WI38 (cell line): ENCODE measurements around the gene AGMO.
"Not testable (repeated sequence)": the region's sequence is repeated elsewhere in the genome, so short reads cannot be mapped to it uniquely, and the experiment has no call there.

ENCODE experiments used
- H3K4me3 ChIP-seq: 2 replicates; pipeline ENCODE4 v1.5.1; 2011; ENCODE audit warnings: low read depth, mild to moderate bottlenecking, control low read depth, low read length
- TF ChIP-seq, protein P1 (sequence below): IDR thresholded peaks from 2 replicates; pipeline ENCODE4 v1.5.1; 2012; ENCODE audit warnings: low read depth, mild to moderate bottlenecking, control low read depth, low read length

AGMO gene

DNA sequence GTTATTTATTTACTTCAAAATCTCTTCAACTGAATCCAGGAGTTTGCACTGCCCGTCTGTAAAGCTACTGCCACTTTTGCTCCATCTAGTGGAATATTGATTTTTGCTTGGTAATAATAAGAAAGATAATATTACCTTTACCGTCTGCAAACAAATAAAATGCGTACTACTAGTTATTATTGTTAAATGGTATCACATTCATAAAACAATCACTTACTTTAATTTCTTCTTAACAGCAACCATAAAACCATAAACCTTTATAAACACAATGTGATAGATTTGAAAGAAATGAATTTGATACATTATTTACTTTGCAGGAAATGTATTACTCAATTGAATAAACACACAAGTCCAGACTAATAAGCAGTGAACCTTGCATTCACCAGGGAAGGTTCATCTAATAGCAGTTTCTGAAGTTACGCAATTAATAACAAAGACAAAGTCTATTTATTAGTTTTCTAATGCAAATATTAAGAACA lies 6.4 kb downstream of the AGMO start:
- TF ChIP-seq, protein P1, sequence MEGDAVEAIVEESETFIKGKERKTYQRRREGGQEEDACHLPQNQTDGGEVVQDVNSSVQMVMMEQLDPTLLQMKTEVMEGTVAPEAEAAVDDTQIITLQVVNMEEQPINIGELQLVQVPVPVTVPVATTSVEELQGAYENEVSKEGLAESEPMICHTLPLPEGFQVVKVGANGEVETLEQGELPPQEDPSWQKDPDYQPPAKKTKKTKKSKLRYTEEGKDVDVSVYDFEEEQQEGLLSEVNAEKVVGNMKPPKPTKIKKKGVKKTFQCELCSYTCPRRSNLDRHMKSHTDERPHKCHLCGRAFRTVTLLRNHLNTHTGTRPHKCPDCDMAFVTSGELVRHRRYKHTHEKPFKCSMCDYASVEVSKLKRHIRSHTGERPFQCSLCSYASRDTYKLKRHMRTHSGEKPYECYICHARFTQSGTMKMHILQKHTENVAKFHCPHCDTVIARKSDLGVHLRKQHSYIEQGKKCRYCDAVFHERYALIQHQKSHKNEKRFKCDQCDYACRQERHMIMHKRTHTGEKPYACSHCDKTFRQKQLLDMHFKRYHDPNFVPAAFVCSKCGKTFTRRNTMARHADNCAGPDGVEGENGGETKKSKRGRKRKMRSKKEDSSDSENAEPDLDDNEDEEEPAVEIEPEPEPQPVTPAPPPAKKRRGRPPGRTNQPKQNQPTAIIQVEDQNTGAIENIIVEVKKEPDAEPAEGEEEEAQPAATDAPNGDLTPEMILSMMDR, result no peak
- H3K4me3 ChIP-seq, result no peak overlapping the region

DNA sequence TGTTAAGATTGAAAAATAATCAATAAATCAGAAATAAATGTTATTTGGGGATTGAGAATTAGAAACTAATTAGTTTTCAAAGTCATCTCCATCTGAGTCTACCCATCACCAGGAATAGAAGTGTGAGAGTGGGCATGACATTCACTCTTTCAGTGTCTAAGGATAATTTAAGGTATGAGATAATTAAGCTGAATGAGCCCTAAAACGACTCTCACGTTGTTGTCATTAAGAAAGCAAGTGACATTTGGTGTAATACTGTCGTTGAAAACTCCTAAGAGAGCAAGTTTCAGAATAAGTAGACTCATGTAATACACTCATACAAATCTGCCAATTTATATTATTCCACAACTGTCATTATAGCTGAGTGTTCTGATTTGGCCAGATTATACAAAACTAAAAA lies 7.1 kb downstream of the AGMO start:
- TF ChIP-seq, protein P1, result no peak
- H3K4me3 ChIP-seq, result no peak overlapping the region

DNA sequence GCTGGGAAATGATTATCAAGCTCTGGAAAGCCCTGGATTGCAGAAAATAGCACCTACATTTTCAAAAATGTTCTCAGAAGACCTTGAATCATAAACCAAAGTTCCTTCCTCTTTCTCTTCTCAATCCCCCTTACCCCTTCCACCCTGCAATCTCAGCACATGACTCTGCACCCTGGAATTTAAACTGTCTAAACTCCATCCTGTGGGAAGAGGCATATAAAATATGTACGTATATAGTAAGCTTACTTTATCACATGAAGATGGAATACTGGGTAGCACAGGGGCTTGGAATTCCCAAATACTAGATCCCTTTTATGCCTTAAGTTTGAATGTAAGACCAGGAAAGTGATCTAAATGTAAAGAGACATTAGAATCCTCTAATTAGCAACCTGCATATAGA lies 7.7 kb downstream of the AGMO start:
- no peak overlapping the region for H3K4me3 ChIP-seq

DNA sequence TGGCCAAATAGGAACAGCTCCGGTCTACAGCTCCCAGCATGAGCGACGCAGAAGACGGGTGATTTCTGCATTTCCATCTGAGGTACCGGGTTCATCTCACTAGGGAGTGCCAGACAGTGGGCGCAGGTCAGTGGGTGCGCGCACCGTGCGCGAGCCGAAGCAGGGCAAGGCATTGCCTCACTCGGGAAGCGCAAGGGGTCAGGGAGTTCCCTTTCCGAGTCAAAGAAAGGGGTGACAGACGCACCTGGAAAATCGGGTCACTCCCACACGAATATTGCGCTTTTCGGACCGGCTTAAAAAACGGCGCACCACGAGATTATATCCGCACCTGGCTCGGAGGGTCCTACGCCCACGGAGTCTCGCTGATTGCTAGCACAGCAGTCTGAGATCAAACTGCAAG lies 14.5 kb downstream of the AGMO start:
- not testable (repeated sequence) for H3K4me3 ChIP-seq

More for the DNA sequence above, 7.7 kb downstream of the AGMO start:
- TF ChIP-seq, protein P1, result no peak

DNA sequence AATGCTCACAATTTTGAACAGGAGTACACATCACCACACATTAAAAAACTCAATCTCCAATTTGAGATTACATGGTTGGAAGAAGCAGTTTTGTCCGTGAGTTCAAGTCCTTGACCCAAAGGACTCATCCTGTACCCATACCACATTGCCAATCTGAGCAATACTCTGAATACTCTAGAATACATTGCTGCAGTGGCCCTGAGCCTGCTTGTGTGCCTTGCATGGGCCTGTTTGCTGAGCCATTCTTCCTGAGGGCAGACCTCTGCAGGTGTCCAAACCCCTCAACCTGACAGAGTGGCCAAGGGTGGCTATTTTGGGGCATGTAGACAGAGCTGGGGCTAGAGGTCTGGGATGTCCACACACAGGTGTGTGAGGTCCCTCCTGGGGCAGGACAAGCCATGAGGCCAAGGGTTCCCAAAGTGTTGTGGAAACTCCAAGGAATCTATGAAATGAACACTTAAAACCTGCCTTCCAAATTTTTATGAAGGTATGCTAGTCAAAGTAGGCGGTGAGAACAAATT lies 15.5 kb downstream of the AGMO start:
- TF ChIP-seq, protein P1, result no peak
- H3K4me3 ChIP-seq, result no peak overlapping the region

DNA sequence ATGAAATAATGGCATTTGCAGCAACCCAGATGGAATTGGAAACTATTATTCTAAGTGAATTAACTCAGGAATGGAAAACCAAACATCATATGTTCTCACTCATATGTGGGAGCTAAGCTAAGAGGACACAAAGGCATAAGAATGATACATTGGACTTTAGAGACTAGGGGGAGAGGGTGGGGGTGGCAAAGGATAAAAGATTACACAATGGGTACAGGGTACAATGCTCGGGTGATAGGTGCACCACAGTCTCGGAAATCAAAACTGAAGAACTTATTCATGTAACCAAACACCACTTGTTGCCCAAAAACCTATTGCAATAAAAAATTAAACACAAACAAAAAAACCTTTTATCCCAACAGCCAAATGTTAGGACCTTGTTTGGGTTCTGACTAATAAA lies 17.8 kb downstream of the AGMO start:
- no peak overlapping the region for H3K4me3 ChIP-seq
- TF ChIP-seq, protein P1, result no peak

DNA sequence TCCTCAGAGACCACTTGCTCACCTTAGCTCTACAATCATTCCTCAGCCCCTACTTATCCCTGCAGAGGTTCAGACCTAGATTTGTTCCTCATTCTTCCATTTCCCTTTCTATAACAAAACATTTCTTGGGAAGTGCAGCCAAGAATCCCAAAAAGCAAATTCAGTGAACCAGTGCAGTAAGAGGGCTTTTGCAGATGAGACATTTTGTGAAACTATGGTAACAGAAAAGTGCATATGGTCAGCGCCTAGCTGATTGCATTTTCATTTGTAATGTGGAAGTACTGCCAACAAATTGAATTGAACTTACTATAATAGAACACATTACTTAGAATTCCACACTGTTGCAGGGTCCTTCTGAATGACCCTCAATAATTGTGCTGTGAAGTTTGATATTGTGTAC lies 18.6 kb downstream of the AGMO start:
- TF ChIP-seq, protein P1, result no peak
- H3K4me3 ChIP-seq, result no peak overlapping the region

DNA sequence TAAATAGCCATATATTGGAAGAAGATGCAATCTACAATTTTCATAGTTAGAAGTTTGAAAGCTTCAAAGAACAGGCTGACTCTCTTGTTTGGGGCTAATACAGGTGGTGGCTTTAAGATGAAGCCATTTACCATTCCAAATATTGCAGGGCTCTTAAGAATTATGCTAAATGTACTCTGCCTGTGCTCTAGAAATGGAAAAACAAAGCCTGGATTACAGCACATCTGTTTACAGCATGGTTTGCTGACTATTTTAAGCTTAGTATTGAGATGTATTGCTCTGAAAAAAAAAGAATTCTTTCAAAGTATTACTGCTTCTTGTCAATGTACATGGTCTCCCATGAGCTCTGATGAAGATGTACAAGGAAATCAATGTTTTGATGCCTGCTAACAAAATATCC lies 34.2 kb downstream of the AGMO start:
- TF ChIP-seq, protein P1, result no peak
- no peak overlapping the region for H3K4me3 ChIP-seq
